Measurements from ENCODE around the gene CGB5. TPM values are rescaled to one million over a fixed set of nuclear protein-coding genes. Genes with fewer than 3 reads are reported as not detected.
"Not testable (repeated sequence)": the region's sequence is repeated elsewhere in the genome, so short reads cannot be mapped to it uniquely, and the experiment has no call there.

Gene CGB5
- total RNA-seq, 1 donor from 2014 or later, result not detected

- not testable (repeated sequence) for H3K4me1 Mint-ChIP-seq; DNase-seq (ENCODE audit: low read depth, low spot score); H3K36me3 Mint-ChIP-seq (ENCODE audit: low read depth); H3K27ac Mint-ChIP-seq (ENCODE audit: unreplicated experiment); H3K27me3 Mint-ChIP-seq (ENCODE audit: low read depth); H3K4me3 Mint-ChIP-seq; H3K9me3 Mint-ChIP-seq
Measured at GRCh38 chr19:49030323-49030722, 13.3 kb upstream of the CGB5 start.

DNA sequence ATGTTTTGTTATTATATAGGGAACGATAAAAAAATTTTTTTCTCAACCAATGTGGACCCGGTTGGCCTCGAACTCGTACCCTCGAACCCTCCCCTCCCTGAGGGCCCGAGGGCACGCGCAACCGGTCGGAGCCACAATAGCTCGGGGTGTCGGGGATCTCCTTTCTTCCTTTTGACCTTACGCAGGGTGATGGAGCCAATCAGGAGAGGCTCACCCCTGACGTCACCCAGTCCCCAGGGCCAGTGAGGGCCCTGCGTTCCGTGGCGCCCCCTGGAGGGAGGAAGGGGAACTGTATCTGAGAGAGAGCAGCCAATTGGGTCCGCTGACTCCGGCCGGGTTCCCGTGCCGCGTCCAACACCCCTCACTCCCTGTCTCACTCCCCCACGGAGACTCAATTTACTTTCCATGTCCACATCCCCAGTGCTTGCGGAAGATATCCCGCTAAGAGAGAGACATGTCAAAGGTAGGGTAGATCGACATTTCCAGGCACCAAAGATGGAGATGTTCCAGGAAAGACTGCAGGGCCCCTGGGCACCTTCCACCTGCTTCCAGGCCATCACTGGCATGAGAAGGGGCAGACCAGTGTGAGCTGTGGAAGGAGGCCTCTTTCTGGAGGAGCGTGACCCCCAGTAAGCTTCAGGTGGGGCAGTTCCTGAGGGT is 11.9 kb upstream of the CGB5 start, which contains the start of gene CGB2:
Gene CGB2, plus strand, starts transcription at position 249 of the 660 bp plus-strand sequence. Its CDS starts 206 bp downstream, at position 455.
- not testable (repeated sequence) for H3K36me3 Mint-ChIP-seq (ENCODE audit: low read depth); H3K9me3 Mint-ChIP-seq; H3K27me3 Mint-ChIP-seq (ENCODE audit: low read depth); DNase-seq (ENCODE audit: low read depth, low spot score); H3K27ac Mint-ChIP-seq (ENCODE audit: unreplicated experiment); H3K4me1 Mint-ChIP-seq; H3K4me3 Mint-ChIP-seq
- TF ChIP-seq, protein P1, sequence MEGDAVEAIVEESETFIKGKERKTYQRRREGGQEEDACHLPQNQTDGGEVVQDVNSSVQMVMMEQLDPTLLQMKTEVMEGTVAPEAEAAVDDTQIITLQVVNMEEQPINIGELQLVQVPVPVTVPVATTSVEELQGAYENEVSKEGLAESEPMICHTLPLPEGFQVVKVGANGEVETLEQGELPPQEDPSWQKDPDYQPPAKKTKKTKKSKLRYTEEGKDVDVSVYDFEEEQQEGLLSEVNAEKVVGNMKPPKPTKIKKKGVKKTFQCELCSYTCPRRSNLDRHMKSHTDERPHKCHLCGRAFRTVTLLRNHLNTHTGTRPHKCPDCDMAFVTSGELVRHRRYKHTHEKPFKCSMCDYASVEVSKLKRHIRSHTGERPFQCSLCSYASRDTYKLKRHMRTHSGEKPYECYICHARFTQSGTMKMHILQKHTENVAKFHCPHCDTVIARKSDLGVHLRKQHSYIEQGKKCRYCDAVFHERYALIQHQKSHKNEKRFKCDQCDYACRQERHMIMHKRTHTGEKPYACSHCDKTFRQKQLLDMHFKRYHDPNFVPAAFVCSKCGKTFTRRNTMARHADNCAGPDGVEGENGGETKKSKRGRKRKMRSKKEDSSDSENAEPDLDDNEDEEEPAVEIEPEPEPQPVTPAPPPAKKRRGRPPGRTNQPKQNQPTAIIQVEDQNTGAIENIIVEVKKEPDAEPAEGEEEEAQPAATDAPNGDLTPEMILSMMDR (conservative IDR thresholded peaks at IDR 0.05), result peak; percentile 54

DNA sequence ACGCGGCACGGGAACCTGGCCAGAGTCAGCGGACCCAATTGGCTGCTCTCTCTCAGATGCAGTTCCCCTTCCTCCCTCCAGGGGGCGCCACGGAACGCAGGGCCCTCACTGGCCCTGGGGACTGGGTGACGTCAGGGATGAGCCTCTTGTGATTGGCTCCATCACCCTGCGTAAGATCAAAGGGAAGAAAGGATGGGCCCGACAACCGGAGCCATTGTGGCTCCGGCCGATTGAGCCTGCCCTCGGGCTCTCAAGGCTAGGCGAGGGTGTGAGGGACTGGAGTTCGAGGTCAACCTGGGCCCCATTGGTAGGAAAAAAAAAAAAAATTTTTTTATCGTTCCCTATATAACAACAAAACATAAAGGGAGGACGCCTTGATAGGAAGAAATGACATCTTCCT is 6.8 kb upstream of the CGB5 start, which contains the start of gene CGB1:
Gene CGB1, minus strand, starts transcription at position 81 of the 400 bp plus-strand sequence. CDS start 184 bp downstream, outside the sequence.
- H3K4me3 Mint-ChIP-seq; H3K27me3 Mint-ChIP-seq (ENCODE audit: low read depth); H3K4me1 Mint-ChIP-seq; H3K36me3 Mint-ChIP-seq (ENCODE audit: low read depth); DNase-seq (ENCODE audit: low read depth, low spot score); H3K27ac Mint-ChIP-seq (ENCODE audit: unreplicated experiment); H3K9me3 Mint-ChIP-seq: not testable (repeated sequence)
- TF ChIP-seq, protein P1 (conservative IDR thresholded peaks at IDR 0.05), result peak; percentile 54

DNA sequence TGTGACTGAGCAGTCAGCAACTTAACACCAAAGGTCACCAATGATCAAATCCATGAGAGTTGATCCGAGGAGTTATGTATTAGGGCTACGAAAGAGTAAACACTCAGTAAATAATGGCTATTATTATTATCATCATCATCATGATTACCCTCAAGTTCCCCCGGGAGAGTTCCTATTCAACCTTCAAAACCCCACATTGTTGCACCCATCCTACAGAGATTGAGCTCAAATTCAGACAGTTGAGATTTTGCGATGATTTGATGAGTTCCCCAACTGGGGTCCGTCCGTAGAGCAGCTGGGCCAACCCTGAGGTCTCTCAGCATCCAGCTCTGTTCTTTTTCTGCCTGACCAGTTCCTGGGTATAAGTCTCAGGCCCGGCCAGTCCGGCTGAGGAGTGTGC is 5.5 kb upstream of the CGB5 start:
- not testable (repeated sequence) for H3K4me3 Mint-ChIP-seq; H3K36me3 Mint-ChIP-seq (ENCODE audit: low read depth); H3K27ac Mint-ChIP-seq (ENCODE audit: unreplicated experiment); H3K9me3 Mint-ChIP-seq; H3K27me3 Mint-ChIP-seq (ENCODE audit: low read depth); H3K4me1 Mint-ChIP-seq; DNase-seq (ENCODE audit: low read depth, low spot score)

DNA sequence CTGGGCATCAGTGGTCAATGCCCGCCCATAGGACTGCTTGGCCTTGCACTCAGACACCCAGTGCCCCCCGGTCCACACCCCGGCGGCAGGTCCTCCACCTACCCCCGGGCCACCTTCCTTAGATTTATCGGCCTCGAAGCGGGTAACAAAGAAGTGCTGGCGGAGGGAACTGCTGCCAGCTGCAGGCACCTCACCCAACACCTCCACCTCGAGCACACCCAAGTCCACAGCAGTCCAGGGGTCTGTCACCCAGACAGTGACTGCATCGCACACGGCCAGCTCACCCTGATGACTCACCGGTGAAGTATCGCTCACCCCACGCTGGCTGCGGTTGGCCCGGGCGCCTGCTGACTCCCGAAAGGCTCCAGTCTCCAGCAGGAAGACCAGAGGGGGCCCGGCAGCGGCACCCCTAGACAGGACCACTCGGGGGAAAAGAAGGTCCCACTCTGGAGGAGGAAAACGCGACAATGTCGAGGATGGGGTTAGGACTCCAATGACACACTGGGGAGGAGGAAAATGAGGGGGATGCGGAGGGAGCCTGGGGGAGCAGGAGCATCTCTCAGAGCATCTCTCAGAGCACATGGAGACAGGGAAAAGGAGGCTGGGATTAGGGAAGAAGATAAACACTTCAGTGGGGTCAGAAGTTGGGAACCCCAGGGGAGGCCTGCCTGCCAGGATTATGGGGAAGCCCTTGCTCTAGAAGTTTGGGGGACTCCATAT is 4.9 kb upstream of the CGB5 start:
- H3K27ac Mint-ChIP-seq (ENCODE audit: unreplicated experiment); H3K4me1 Mint-ChIP-seq; H3K36me3 Mint-ChIP-seq (ENCODE audit: low read depth); H3K4me3 Mint-ChIP-seq; H3K27me3 Mint-ChIP-seq (ENCODE audit: low read depth); H3K9me3 Mint-ChIP-seq; DNase-seq (ENCODE audit: low read depth, low spot score): not testable (repeated sequence)

DNA sequence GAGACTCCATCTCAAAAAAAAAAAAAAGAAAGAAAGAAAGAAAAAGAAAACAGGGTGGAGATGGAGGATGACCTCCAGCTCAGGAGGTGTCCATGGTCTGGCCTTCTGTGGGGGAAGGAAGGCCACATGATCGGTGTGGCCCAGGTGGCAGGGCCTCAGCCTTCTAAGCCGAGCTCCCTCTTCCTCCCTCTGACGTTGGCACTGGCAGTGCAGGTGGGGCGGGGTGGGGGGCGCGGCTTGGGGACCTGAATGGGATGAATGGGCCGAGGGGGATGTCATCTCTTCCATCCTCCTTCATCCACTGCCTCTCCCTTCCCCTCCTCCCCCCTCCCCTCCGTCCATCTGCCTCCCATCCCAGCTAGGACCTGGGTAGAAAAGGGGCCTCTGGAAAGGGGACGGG is 3.9 kb upstream of the CGB5 start:
- not testable (repeated sequence) for H3K27ac Mint-ChIP-seq (ENCODE audit: unreplicated experiment); H3K4me1 Mint-ChIP-seq; H3K36me3 Mint-ChIP-seq (ENCODE audit: low read depth); DNase-seq (ENCODE audit: low read depth, low spot score); H3K27me3 Mint-ChIP-seq (ENCODE audit: low read depth); H3K9me3 Mint-ChIP-seq; H3K4me3 Mint-ChIP-seq

GRCh38 chr19:49042177-49042576 is 1.5 kb upstream of the CGB5 start:
- Mint-ChIP-seq H3K27ac (ENCODE audit: unreplicated experiment) (no peak overlapping the region), H3K4me3 (no peak overlapping the region), H3K27me3 (ENCODE audit: low read depth) (no peaks in the 10 kb centered on the region), H3K9me3 (no peaks in the 10 kb centered on the region), H3K36me3 (ENCODE audit: low read depth) (no peaks in the 10 kb centered on the region), H3K4me1 (no peaks in the 10 kb centered on the region)
- no peak for DNase-seq (ENCODE audit: low read depth, low spot score)
- TF ChIP-seq, protein P1 (conservative IDR thresholded peaks at IDR 0.05), result no peak

- not testable (repeated sequence) for H3K4me3 Mint-ChIP-seq; H3K9me3 Mint-ChIP-seq; H3K36me3 Mint-ChIP-seq (ENCODE audit: low read depth); H3K27me3 Mint-ChIP-seq (ENCODE audit: low read depth); H3K27ac Mint-ChIP-seq (ENCODE audit: unreplicated experiment); H3K4me1 Mint-ChIP-seq; DNase-seq (ENCODE audit: low read depth, low spot score)
Measured at GRCh38 chr19:49042666-49043065, 982 bp upstream of the CGB5 start.

DNA sequence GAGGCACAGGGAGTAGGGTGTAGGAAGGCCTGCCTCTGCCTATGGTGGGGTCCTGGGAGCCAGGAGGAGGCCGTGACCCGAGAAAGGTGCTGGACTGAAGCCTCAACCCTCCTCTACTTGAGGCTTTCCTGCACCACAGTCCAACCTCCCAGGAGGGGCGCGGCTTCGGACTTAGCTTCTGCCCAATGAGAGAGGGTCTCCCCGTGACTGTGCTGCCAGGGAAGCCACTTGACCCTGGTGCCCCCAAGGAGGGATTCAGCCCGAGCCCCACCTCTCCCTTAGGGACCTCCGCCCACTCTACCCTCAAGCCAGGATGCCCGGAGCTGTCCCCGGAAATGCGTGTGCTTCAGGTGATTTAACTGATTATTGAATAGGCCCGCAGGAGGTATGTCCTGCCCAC is 5.4 kb downstream of the CGB5 start, which contains the start of gene CGB8:
Gene CGB8, minus strand, starts transcription at position 101 of the 400 bp plus-strand sequence. CDS start 372 bp downstream, outside the sequence.
- not testable (repeated sequence) for H3K36me3 Mint-ChIP-seq (ENCODE audit: low read depth); H3K4me3 Mint-ChIP-seq; DNase-seq (ENCODE audit: low read depth, low spot score); H3K9me3 Mint-ChIP-seq; H3K27me3 Mint-ChIP-seq (ENCODE audit: low read depth); H3K27ac Mint-ChIP-seq (ENCODE audit: unreplicated experiment); H3K4me1 Mint-ChIP-seq

GRCh38 chr19:49049834-49050233 is 6.2 kb downstream of the CGB5 start:
- H3K27ac Mint-ChIP-seq (ENCODE audit: unreplicated experiment); H3K4me1 Mint-ChIP-seq; H3K27me3 Mint-ChIP-seq (ENCODE audit: low read depth); H3K36me3 Mint-ChIP-seq (ENCODE audit: low read depth); DNase-seq (ENCODE audit: low read depth, low spot score); H3K9me3 Mint-ChIP-seq; H3K4me3 Mint-ChIP-seq: not testable (repeated sequence)

All from neural crest cell (in vitro differentiated cells).